ENCODE results near the gene P2RX1. TPM values are rescaled to one million over a fixed set of nuclear protein-coding genes. Genes with fewer than 3 reads are reported as not detected.

Gene P2RX1
- total RNA-seq, 2 experiments from 2014 or later: 0.12 TPM; not detected in 1

Other genes starting within 250 kb of the P2RX1 start
- gene TAX1BP3, start 247.9 kb downstream of the P2RX1 start, total RNA-seq: 10 to 100 TPM; 17.4 to 18.4 TPM
- 10 to 100 TPM; 34.8 to 37.3 TPM for gene EMC6, start 247.7 kb downstream of the P2RX1 start, total RNA-seq
- 10 to 100 TPM; 33.6 to 39.4 TPM for gene P2RX5, start 220.3 kb downstream of the P2RX1 start, total RNA-seq
- gene HASPIN, start 192.6 kb downstream of the P2RX1 start, total RNA-seq: 10 to 100 TPM; 27.6 to 31.2 TPM
- gene ITGAE, start 115.3 kb downstream of the P2RX1 start, total RNA-seq: 10 to 100 TPM; 18.3 to 20.9 TPM
- gene NCBP3, start 70.2 kb downstream of the P2RX1 start, total RNA-seq: 10 to 100 TPM; 43.6 to 43.7 TPM
- gene CAMKK1, start 23.4 kb downstream of the P2RX1 start, total RNA-seq: 1 to 10 TPM; 3.4 to 4.0 TPM
- 100 to 1,000 TPM; 294 to 329 TPM for gene ATP2A3, start 48.0 kb upstream of the P2RX1 start, total RNA-seq
- 10 to 100 TPM; 62.5 to 66.2 TPM for gene ZZEF1, start 226.6 kb upstream of the P2RX1 start, total RNA-seq
- 1 to 10 TPM; 6.8 to 7.6 TPM for gene CYB5D2, start 226.7 kb upstream of the P2RX1 start, total RNA-seq